NCI-H2227 treated with DMSO at 0.1 percent for 48 hours (cell line): Measurements from ENCODE around the gene SPDYE8.
"Not testable (repeated sequence)": the region's sequence is repeated elsewhere in the genome, so short reads cannot be mapped to it uniquely, and the experiment has no call there.

Experiments used
- DNase-seq: peaks from one replicate; lab custom pipeline; 2025; lab: John Stamatoyannopoulos, UW

SPDYE8 gene

DNA sequence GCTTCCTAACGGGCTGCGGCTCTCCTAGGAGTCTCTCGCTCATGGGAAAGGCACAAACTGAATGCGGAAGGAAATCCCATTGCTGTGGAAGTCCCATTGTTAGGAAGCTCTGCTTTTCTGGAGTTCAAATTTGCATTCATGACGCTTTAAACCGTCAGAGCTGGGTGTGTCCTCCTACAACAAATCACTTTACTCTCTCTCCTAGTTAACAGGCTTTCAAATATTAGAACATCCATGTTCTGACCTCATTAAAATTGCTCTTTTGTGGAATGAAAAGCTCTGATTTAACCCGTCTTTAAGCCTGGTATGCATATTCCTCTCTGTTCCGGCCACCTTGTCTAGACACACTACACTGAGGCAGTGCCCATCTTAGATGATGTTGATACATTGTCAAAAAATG, at the start of gene SPDYE8:
SPDYE8 (minus strand) TSS at position 101 of the 400 bp plus-strand sequence. CDS start 1,800 bp downstream, outside the sequence.
- DNase-seq = not testable (repeated sequence)

- DNase-seq = not testable (repeated sequence)
These were observed 28.2 kb upstream of the SPDYE8 start, which contains the start of gene SPDYE11 for GRCh38 chr7:73057811-73058210. SPDYE11 (minus strand) TSS chr7:73057911; CDS start chr7:73056111, 1,800 bp downstream.

DNA sequence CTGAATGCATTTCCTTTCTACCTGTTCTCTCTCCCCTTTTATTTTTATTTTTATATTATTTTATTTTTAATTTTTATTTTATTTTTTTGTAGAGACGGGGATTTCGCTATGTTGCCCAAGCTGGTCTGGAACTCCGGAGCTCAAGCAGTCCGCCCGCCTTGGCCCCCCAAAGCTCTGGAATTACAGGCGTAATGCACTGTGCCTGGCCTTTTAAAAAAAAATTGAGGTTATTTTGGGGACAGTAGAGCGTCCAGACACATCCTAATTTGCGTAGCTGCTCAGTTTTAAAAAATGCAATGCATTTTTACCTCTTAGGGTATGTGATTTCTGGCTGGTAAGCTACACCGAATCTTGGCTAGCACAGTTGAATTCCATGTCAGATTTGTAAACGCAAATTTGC, 23.1 kb downstream of the SPDYE8 start:
- not testable (repeated sequence) for DNase-seq

DNA sequence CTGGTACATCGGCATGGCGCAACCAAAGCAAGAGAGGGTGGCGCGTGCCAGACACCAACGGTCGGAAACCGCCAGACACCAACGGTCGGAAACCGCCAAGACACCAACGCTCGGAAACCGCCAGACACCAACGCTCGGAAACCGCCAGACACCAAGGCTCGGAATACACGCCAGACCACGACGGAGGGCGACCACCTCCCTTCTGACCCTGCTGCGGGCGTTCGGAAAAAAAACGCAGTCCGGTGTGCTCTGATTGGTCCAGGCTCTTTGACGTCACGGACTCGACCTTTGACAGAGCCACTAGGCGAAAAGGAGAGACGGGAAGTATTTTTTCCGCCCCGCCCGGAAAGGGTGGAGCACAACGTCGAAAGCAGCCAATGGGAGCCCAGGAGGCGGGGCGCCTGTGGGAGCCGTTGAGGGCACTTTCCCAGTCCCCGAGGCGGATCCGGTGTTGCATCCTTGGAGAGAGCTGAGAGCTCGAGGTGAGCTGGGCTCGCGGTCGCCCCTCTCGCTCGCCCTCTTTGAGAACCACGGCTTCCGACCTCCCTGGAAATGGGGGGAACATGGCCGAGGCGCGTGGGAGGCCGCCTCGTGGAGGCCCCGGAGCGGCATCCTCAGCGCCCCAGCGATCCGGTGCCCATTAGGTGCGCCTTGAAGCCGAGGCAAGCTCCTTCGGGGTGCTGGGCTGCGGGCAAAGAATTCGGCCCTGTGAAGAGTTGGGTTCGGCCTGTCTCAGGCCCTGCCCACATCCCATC, 23.7 kb downstream of the SPDYE8 start:
- DNase-seq = not testable (repeated sequence)

DNA sequence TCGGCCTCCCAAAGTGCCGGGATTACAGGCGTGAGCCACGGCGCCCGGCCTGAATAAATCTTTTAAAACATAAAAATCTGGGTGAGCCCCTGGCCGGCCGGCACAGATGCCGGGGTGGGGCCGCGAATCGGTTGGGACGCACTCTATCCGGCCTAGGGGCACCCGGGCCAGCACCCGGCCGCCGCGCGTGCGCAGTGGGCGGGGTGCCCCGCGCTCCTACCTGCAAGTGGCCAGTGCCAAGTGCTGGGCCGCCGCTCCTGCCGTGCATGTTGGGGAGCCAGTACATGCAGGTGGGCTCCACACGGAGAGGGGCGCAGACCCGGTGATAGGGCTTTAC, 24.2 kb downstream of the SPDYE8 start:
- DNase-seq = not testable (repeated sequence)

DNA sequence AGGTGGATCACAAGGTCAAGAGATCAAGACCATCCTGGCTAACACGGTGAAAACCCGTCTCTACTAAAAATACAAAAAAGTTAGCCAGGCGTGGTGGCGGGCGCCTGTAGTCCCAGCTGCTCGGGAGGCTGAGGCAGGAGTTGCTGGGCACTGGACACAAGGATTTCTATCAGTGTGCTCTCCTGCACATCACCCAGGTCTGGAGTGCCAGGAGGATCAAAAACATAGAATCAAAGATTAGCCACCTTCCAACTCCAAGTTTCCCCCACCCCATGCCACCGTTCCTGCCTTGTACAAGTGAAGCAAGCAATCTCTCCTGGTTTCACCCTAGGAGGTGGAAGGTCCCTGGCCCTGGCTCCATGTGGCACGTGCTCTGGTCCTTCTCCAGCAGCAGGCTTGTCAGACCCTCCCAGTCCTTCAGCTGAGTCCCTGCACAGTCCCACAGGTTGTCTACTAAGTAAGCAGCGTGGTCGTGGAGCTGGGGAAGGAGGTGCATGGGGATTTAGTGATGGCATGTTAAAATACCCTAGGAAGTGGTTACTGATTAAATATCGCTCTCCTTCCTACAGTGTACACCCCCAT, 31.6 kb downstream of the SPDYE8 start:
- not testable (repeated sequence) for DNase-seq

GRCh38 chr7:72997447-72997846, 32.1 kb downstream of the SPDYE8 start:
- DNase-seq = not testable (repeated sequence)

DNA sequence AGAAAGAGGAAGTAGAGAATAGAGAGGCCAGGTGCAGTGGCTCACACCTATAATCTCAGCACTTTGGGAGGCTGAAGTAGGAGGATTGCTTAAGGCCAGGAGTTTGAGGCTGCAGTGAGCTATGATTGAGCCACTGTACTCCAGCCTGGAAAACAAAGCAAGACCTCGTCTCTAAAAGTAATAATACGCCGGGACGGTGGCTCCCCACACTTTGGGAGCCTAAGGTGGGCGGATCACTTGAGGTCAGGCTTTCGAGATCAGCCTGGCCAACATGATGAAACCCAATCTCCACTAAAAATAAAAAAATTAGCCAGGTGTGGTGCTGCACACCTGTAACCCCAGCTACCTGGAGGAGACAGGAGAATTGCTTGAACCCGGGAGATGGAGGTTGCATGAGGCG, 34.1 kb downstream of the SPDYE8 start:
- not testable (repeated sequence) for DNase-seq

DNA sequence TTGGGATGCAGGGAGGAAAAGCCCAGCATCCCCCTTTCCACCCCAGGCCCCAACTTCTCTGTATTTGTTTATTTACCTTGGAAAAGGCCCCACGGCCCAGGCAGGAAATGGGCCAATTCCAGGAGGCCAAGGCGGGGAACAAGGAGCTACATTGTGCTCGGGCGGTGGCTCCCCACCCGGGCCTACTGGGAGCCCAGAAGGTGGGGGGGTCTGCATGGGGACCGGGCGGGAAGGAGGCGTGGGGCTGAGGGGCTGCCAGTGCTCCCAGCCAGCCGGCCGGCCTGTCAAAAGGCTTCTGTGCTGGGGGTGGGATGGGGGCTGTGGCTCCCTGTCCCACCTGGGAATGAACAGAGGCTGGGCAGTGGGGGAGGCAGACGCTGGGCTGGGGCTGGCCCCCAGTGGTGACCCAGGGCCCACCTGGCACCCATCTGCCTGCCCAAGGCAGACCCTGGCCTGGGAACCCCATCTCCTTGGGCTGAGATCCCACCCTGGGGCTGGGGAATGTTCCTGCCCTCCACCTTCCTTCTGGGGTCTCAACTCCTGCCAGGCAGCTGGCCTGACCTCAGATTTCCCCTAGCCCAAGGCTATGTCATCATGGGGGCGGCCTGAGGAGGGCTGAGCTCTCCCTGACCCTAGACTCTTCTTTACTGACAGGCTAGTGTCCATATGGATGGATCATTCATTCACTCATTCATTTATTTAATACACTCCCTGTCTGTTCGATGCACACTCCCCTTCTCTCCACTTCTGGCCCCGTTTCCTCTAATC, 39.2 kb downstream of the SPDYE8 start:
- DNase-seq = not testable (repeated sequence)

GRCh38 chr7:72982084-72982483, 47.5 kb downstream of the SPDYE8 start:
- DNase-seq = not testable (repeated sequence)

DNA sequence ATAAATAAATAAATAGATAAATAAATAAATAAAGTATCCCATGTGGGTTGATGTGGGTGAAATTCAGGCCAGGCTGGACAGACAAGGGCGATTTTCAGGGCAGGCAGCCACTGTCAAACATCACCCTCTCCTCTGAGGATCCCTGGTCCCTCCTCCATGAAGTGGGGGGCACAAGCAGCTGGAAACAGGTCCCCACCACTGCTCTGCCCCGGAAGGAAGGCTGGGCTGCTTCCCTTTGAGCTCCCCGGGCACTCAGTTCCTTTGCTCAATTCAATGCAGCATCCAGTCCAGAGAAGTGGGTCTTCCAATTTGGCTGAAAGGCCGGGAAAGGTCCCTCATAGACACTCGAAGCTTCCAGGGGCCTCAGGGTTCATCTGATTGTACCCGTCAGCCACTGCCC, 49.2 kb downstream of the SPDYE8 start:
- DNase-seq = not testable (repeated sequence)

GRCh38 chr7:72976434-72976833, 53.1 kb downstream of the SPDYE8 start:
- DNase-seq = not testable (repeated sequence)

- DNase-seq = not testable (repeated sequence)
These were observed 53.8 kb downstream of the SPDYE8 start for GRCh38 chr7:72975656-72976286.

DNA sequence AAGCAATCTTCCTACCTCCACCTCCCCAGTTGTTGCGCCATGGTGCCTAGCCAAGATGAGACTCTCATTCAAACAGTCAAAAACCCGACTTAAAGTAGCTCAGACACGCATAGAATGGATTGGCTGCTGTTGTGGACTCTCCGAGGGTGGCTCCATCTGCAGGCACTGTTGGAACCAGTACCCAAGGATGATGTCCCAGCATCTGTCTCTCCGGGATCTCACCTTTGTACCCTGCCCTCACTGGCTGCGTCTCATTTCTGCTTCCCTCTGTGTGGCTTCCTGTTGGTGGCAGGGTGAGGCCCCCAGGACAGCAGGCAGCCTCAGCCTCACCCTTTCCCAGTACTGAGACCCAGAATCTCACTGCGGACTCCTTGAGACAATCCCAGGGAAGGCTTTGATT, 54.8 kb downstream of the SPDYE8 start:
- not testable (repeated sequence) for DNase-seq

DNA sequence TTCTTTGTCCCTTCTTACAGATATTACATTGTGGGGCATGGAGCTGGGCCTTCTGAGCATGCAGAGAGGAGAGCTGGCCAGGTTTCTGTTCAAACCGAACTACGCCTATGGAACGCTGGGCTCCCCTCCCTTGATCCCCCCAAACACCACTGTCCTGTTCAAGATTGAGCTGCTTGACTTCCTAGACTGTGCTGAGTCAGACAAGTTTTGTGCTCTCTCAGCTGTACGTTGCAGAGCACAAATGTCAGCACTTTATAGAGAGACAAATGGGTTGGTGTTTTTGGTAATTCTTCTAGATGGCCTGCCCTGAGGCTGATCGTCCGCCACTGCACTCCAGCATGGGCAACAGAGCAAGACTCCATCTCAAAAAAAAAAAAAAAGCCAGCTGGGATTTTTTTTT, 58.1 kb downstream of the SPDYE8 start:
- DNase-seq = not testable (repeated sequence)
